ENCODE data around the gene HID1. TPM values are rescaled to one million over a fixed set of nuclear protein-coding genes. Genes with fewer than 3 reads are reported as not detected.
A peak's percentile ranks its signal among the peaks of the same experiment; 100 is the strongest.

Gene HID1
- total and polyA plus RNA-seq, 9 of the 15 experiments (the other 6 are each of a cell fraction or from before 2014, with no cell fraction given) = 0.14 to 2.1 (median 0.54) TPM; not detected in 2

DNA sequence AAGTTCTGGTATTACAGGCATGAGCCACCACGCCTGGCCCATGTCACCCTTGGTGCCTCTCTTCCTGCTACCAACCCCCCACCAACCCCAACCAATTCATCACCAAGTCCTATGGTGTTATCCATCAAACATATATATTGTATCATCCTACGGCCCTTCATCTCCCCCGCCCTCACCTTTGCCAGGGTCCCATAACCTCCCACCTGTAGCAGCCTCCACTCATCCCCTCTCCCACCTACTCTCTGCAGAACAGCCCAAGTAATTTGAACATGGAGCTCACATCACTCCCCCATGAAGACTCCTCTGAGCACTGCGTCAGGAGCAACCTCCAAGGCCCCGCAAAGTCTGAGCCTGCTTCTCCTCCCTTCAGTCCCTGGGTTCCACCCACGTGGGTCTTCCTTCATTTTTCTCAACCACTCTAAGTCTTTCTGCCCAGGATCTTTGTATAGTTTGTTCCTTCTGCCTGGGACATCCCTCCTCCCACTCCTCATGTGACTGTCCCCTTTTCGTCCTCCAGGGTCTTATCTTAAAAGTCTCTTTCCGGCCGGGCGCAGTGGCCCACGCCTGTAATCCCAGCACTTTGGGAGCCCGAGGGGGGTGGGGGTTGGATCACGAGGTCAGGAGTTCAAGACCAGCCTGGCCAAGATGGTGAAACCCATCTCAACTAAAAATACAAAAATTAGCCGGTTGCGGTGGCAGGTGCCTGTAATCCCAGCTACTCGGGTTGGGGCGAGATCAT, 7.0 kb upstream of the HID1 start (continued):
- TF ChIP-seq, protein P1, sequence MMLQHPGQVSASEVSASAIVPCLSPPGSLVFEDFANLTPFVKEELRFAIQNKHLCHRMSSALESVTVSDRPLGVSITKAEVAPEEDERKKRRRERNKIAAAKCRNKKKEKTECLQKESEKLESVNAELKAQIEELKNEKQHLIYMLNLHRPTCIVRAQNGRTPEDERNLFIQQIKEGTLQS (IDR thresholded peaks at IDR 0.05) = no peak
- TF ChIP-seq, protein P1 (CRISPR knock-in tag; conservative IDR thresholded peaks at IDR 0.05) = no peak
- TF ChIP-seq SAFB2 (IDR thresholded peaks at IDR 0.05; ENCODE audit: borderline replicate concordance, low read depth, low read length, severe bottlenecking) = no peak
- TF ChIP-seq HCFC1 (IDR thresholded peaks at IDR 0.05; ENCODE audit: low read depth, low read length) = no peak
- TF ChIP-seq FOXP4 (CRISPR knock-in tag; IDR thresholded peaks at IDR 0.05; ENCODE audit: borderline replicate concordance) = no peak
- TF ChIP-seq POLR2H (tag; IDR thresholded peaks at IDR 0.05; ENCODE audit: low read depth) = no peak
- TF ChIP-seq NR2C2 (CRISPR knock-in tag; IDR thresholded peaks at IDR 0.05) = no peak
- peak; percentile 38; the same call in 1 of the 2 replicates for TF ChIP-seq NR2C2 (tag; IDR thresholded peaks at IDR 0.05)
- TF ChIP-seq ZNF77 (CRISPR knock-in tag; IDR thresholded peaks at IDR 0.05) = no peak
- TF ChIP-seq NR2F6 (CRISPR knock-in tag; IDR thresholded peaks at IDR 0.05) = no peak
- no peak for TF ChIP-seq PPARD (CRISPR knock-in tag; IDR thresholded peaks at IDR 0.05)
- TF ChIP-seq, protein P2, sequence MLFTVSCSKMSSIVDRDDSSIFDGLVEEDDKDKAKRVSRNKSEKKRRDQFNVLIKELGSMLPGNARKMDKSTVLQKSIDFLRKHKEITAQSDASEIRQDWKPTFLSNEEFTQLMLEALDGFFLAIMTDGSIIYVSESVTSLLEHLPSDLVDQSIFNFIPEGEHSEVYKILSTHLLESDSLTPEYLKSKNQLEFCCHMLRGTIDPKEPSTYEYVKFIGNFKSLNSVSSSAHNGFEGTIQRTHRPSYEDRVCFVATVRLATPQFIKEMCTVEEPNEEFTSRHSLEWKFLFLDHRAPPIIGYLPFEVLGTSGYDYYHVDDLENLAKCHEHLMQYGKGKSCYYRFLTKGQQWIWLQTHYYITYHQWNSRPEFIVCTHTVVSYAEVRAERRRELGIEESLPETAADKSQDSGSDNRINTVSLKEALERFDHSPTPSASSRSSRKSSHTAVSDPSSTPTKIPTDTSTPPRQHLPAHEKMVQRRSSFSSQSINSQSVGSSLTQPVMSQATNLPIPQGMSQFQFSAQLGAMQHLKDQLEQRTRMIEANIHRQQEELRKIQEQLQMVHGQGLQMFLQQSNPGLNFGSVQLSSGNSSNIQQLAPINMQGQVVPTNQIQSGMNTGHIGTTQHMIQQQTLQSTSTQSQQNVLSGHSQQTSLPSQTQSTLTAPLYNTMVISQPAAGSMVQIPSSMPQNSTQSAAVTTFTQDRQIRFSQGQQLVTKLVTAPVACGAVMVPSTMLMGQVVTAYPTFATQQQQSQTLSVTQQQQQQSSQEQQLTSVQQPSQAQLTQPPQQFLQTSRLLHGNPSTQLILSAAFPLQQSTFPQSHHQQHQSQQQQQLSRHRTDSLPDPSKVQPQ (CRISPR knock-in tag; IDR thresholded peaks at IDR 0.05; ENCODE audit: borderline replicate concordance) = no peak
- no peak for TF ChIP-seq IRF2 (CRISPR knock-in tag; IDR thresholded peaks at IDR 0.05)
- TF ChIP-seq POLR2B (IDR thresholded peaks at IDR 0.05; ENCODE audit: low read depth, partially characterized antibody) = no peak
- TF ChIP-seq XRCC5 (IDR thresholded peaks at IDR 0.05; ENCODE audit: low read depth, low read length) = no peak
- peak; percentile 47; the same call in 1 of the 2 replicates for TF ChIP-seq RAD51 (IDR thresholded peaks at IDR 0.05; ENCODE audit: borderline replicate concordance, low read depth)
- TF ChIP-seq HMG20A (CRISPR knock-in tag; conservative IDR thresholded peaks at IDR 0.05) = no peak
- TF ChIP-seq ZNF134 (CRISPR knock-in tag; conservative IDR thresholded peaks at IDR 0.05) = no peak
- no peak for TF ChIP-seq ZNF778 (CRISPR knock-in tag; IDR thresholded peaks at IDR 0.05)
- no peak for TF ChIP-seq BACH1 (tag; IDR thresholded peaks at IDR 0.05)
- no peak for TF ChIP-seq ZZZ3 (IDR thresholded peaks at IDR 0.05)
- TF ChIP-seq SP2 (IDR thresholded peaks at IDR 0.05; ENCODE audit: extremely low read depth, low read depth, low read length, poor library complexity, severe bottlenecking) = no peak
- TF ChIP-seq NCOR1 (IDR thresholded peaks at IDR 0.05) = no peak
- no peak; a peak in 1 of 4 replicates for TF ChIP-seq MAZ (CRISPR knock-in tag; conservative IDR thresholded peaks at IDR 0.05 in 1 of 2, IDR thresholded peaks at IDR 0.05 in 1 of 2)
- no peak for TF ChIP-seq PHF20 (IDR thresholded peaks at IDR 0.05; ENCODE audit: partially characterized antibody)
